Breast epithelium (tissue), 4 donors: ENCODE measurements around the gene MTOR. TPM values are rescaled to one million over a fixed set of nuclear protein-coding genes. Genes with fewer than 3 reads are reported as not detected.

ENCODE experiments used
- DNase-seq, 2 donors: peaks; one replicate each; pipeline ENCODE4 v3.0.0-alpha.2; 2019; ENCODE audit warnings: low spot score in 2 of 2
- H3K27ac ChIP-seq, 2 donors: fragments of 200-600 bp; sonication (generic) in 1 of 2; one replicate each; pipeline ENCODE4 v1.5.1; 2016 to 2019; ENCODE audit warnings: mild to moderate bottlenecking in 1 of 2
- H3K27me3 ChIP-seq, 2 donors: fragments of 200-600 bp; sonication (generic) in 1 of 2; one replicate each; pipeline versions ENCODE4 v1.5.1 to v1.6.0; 2017 to 2019; ENCODE audit warnings: control low read depth in 1 of 2, mild to moderate bottlenecking in 1 of 2
- H3K36me3 ChIP-seq: fragments of 200-600 bp; one replicate; pipeline ENCODE4 v1.5.1; 2019
- H3K4me1 ChIP-seq, 2 donors: fragments of 200-600 bp; sonication (generic); one replicate each; pipeline ENCODE4 v1.5.1; 2016 to 2019; ENCODE audit warnings: control low read depth in 1 of 2
- H3K4me3 ChIP-seq, 3 donors: fragments of 200-600 bp; sonication (generic); 1 replicate in 2 of 3; 2 replicates in 1 of 3; pipeline ENCODE4 v1.5.1; 2016 to 2019; ENCODE audit warnings: mild to moderate bottlenecking in 3 of 3, moderate library complexity in 2 of 3
- H3K9me3 ChIP-seq, 2 donors: fragments of 200-600 bp; sonication (generic) in 1 of 2; one replicate each; pipeline ENCODE4 v1.5.1; 2016 to 2019; ENCODE audit warnings: control low read depth in 1 of 2
- POLR2A ChIP-seq: fragments of 450-650 bp; IDR thresholded peaks from one replicate; pipeline ENCODE4 v1.6.1; 2016; ENCODE audit warnings: antibody characterized with exemption, mild to moderate bottlenecking, moderate library complexity
- POLR2AphosphoS5 ChIP-seq, 3 donors: sonication (generic); formaldehyde crosslinking; IDR thresholded peaks; one replicate each; pipeline ENCODE4 v1.6.1; 2017; ENCODE audit warnings: antibody characterized with exemption in 3 of 3
- intact Hi-C: fragments of 100-400 bp; cut with DNase I; formaldehyde crosslinking; loops from one replicate; pipeline ENCODE4 v1.15.1; 2023; ENCODE audit warnings: low total_unique reads
- total RNA-seq, 3 donors: library from RNA; depleted of rRNA; stranded (reverse); fragments of >200 nt; gene quantifications; one replicate each; pipeline ENCODE4 v1.1.0, GENCODE V29; 2016
- TF ChIP-seq, protein P1 (sequence below), 3 donors: fragments of 450-650 bp; IDR thresholded peaks; one replicate each; pipeline ENCODE4 v1.5.1; 2016 to 2017; ENCODE audit warnings: antibody characterized with exemption in 3 of 3, mild to moderate bottlenecking in 3 of 3, moderate library complexity in 3 of 3

Gene MTOR
- total RNA-seq, 3 donors from 2014 or later = 36.8 to 48.4 (median 46.5) TPM

DNA sequence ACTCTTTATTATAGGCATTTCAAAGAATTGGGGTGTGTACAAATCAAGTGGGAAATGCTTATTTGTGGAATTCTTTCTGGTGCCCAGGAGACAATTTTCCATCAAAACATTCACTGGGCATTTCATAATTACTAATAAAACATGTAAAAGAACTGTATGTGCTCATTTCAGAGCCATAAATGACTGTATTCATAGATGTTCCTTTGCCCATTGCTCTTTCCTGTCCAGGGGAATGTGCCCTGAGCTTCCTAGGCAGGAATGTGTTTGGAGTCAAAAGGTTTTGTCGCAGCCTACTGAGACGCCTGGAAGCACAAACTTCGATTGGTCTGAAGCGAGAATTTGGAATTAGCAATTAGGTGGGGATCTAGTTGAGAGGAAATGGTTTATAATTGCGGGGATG lies 119.0 kb downstream of the MTOR start:
- Histone ChIP-seq H3K27me3 (no peaks in the 10 kb centered on the region), H3K4me1 (peaks cover 0 to 5% of the 10 kb centered on the region in 2 donors), H3K27ac (peak overlapping the region; percentile 80 to 83), H3K4me3 (no peak overlapping the region), H3K36me3 (no peaks in the 10 kb centered on the region), H3K9me3 (no peaks in the 10 kb centered on the region)
- intact Hi-C loops = no loop called here
- TF ChIP-seq, protein P1, sequence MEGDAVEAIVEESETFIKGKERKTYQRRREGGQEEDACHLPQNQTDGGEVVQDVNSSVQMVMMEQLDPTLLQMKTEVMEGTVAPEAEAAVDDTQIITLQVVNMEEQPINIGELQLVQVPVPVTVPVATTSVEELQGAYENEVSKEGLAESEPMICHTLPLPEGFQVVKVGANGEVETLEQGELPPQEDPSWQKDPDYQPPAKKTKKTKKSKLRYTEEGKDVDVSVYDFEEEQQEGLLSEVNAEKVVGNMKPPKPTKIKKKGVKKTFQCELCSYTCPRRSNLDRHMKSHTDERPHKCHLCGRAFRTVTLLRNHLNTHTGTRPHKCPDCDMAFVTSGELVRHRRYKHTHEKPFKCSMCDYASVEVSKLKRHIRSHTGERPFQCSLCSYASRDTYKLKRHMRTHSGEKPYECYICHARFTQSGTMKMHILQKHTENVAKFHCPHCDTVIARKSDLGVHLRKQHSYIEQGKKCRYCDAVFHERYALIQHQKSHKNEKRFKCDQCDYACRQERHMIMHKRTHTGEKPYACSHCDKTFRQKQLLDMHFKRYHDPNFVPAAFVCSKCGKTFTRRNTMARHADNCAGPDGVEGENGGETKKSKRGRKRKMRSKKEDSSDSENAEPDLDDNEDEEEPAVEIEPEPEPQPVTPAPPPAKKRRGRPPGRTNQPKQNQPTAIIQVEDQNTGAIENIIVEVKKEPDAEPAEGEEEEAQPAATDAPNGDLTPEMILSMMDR (IDR thresholded peaks at IDR 0.05) = no peak
- no peak for TF ChIP-seq POLR2AphosphoS5 (IDR thresholded peaks at IDR 0.05)
- TF ChIP-seq POLR2A = no peak
- peak in 1 of 2 donors; percentile 75 for DNase-seq

DNA sequence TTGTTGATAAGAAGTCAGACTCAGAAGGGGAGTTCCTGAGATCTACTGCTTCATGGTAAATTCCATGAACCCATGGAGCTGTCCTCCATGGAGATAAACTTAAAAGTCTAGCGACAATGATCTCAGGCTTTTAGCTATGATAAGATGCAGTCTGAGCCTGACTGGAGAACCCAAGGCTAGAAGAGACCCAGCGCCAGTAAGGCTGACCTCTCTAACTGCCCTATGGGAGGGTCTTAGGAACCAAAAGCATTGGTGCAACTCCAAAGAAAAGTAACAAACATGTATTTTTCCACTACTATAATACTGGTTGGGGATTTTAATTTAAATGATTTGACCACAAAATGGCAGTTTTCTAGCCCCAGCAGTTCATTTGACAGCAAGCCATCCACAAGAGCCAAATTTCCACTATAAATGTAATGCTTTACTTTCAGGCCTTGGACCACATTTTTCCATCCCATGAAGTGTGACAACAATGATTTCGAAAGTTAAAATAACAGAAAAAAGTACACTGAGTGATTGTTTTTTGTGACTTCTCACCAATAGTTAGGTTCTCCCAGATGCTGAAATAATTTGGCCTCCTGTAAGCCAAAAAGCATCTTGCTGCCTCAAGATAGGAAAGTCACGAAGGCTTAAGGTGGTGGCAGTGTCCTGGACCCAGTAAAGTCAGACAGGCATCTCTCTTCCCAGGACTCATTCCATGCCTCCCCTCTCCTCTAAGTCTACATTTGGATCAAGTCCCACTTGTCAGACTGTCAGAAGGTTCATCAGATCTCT lies 119.5 kb downstream of the MTOR start:
- peak overlapping the region; percentile 80 to 83 for H3K27ac ChIP-seq
- H3K36me3 ChIP-seq = no peaks in the 10 kb centered on the region
- peaks cover 0 to 7% of the 10 kb centered on the region in 2 donors for H3K4me1 ChIP-seq
- no peak for DNase-seq
- H3K4me3 ChIP-seq = no peak overlapping the region
- TF ChIP-seq, protein P1 (IDR thresholded peaks at IDR 0.05) = no peak
- TF ChIP-seq POLR2AphosphoS5 (IDR thresholded peaks at IDR 0.05) (no peak), POLR2A (no peak)
- no peaks in the 10 kb centered on the region for H3K27me3 ChIP-seq
- intact Hi-C loops = no loop called here
- no peaks in the 10 kb centered on the region for H3K9me3 ChIP-seq

DNA sequence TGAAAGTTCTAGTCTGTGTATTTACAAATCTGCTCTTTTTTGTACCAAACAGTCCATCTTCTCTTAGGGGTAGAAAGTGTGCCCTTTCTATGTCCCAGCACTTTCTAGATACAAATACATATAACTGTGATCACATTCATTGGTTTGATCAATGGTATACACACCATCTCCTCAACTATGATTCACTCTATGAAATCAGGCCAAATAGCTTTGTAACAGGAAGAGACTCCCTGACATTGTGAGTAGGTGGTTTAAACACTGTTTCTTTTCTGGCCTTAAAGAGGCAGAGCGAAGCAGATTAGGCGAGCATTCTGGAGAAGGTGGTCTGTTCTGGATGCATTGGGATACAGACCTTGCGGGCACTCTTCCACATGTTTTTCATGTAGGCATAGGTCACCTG lies 123.4 kb downstream of the MTOR start:
- Histone ChIP-seq H3K27ac (peak overlapping the region; percentile 81 to 86), H3K9me3 (no peaks in the 10 kb centered on the region), H3K36me3 (no peaks in the 10 kb centered on the region), H3K4me1 (peaks cover 0 to 7% of the 10 kb centered on the region in 2 donors), H3K27me3 (no peaks in the 10 kb centered on the region), H3K4me3 (no peak overlapping the region)
- DNase-seq = no peak
- TF ChIP-seq POLR2AphosphoS5 (IDR thresholded peaks at IDR 0.05) (no peak), POLR2A (no peak)
- TF ChIP-seq, protein P1 (IDR thresholded peaks at IDR 0.05) = no peak
- intact Hi-C loops = no loop called here

DNA sequence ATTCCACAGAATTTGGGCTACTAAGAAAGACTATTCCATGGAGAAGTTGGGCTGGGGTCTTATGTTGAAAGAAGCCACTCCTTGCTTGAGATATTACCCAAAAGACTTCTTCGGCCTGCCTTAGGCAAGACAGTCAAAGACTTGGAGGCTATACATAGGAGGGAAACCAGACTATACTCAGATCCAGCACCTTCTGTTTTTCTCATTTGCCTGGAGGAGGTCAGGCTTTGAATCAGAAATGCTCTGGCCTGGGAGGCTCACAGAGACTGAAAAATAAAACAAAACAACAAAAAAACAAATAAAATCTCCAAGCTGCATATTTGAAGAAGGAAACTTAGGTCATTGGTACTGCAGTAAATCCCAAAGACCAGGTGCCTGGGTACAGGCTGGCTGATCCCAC lies 124.3 kb downstream of the MTOR start:
- no peaks in the 10 kb centered on the region for H3K36me3 ChIP-seq
- no peaks in the 10 kb centered on the region for H3K27me3 ChIP-seq
- DNase-seq = no peak
- peaks cover 0 to 7% of the 10 kb centered on the region in 2 donors for H3K4me1 ChIP-seq
- H3K27ac ChIP-seq = peak overlapping the region; percentile 81 to 86
- no peaks in the 10 kb centered on the region for H3K9me3 ChIP-seq
- H3K4me3 ChIP-seq = no peak overlapping the region
- TF ChIP-seq POLR2AphosphoS5 (IDR thresholded peaks at IDR 0.05) (no peak), POLR2A (no peak)
- TF ChIP-seq, protein P1 (IDR thresholded peaks at IDR 0.05) = no peak
- intact Hi-C loops = no loop called here

DNA sequence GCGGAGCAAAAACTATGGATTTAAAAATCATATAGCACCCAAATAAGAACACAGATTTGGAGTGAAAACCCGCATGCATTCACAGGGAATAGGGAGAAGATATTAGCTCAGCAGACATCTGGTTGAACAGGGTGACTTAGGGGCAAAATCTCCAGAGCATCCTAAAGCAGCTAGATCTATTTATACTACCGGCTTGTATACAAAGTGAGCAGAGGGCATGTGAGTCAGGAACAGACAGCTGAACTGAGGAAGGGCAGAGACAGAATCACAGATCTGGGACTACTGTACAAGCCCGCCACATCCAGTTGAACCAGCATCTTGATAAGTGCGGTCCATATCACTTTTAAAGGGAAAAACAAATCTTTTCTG lies 127.5 kb downstream of the MTOR start:
- H3K27ac ChIP-seq = peak overlapping the region in 1 of 2 donors; percentile 66
- H3K36me3 ChIP-seq = no peaks in the 10 kb centered on the region
- H3K9me3 ChIP-seq = no peaks in the 10 kb centered on the region
- no peak for DNase-seq
- H3K4me3 ChIP-seq = no peak overlapping the region
- intact Hi-C loops = no loop called here
- H3K4me1 ChIP-seq = peaks cover 0 to 7% of the 10 kb centered on the region in 2 donors
- TF ChIP-seq POLR2A = no peak
- TF ChIP-seq, protein P1 (IDR thresholded peaks at IDR 0.05) = no peak
- TF ChIP-seq POLR2AphosphoS5 (IDR thresholded peaks at IDR 0.05) = no peak
- no peaks in the 10 kb centered on the region for H3K27me3 ChIP-seq
